ENCODE data around the gene SLC6A8.

DNA sequence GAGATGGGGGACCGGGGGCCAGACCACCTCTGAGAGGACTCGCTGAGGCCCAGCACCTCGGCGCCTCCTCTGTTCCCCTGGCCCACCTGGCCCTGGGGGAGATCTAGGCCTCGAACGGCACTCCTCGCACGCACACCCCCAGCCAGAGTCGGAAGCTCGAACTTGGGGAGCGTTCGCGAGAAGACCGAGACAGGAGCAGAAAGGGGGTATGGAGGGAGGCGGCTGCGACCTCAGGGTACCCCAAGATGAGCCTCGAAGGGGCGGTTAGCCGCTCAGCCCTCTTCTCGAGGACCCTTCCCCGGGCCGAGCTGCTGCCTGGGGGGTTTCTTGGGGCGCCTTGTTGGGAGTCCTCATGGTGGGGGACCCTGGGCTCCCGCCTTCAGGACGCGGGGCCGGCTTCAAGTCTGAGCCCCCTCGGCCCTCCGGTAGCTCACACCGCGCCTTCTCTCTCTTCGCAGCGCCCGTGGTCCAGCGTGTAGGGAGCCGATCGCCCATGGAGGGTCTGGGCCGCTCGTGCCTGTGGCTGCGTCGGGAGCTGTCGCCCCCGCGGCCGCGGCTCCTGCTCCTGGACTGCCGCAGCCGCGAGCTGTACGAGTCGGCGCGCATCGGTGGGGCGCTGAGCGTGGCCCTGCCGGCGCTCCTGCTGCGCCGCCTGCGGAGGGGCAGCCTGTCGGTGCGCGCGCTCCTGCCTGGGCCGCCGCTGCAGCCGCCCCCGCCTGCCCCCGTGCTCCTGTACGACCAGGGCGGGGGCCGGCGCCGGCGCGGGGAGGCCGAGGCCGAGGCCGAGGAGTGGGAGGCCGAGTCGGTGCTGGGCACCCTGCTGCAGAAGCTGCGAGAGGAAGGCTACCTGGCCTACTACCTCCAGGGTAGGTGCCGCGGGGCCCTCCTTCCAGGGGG is 40.0 kb upstream of the SLC6A8 start:
- TF ChIP-seq, protein P1, sequence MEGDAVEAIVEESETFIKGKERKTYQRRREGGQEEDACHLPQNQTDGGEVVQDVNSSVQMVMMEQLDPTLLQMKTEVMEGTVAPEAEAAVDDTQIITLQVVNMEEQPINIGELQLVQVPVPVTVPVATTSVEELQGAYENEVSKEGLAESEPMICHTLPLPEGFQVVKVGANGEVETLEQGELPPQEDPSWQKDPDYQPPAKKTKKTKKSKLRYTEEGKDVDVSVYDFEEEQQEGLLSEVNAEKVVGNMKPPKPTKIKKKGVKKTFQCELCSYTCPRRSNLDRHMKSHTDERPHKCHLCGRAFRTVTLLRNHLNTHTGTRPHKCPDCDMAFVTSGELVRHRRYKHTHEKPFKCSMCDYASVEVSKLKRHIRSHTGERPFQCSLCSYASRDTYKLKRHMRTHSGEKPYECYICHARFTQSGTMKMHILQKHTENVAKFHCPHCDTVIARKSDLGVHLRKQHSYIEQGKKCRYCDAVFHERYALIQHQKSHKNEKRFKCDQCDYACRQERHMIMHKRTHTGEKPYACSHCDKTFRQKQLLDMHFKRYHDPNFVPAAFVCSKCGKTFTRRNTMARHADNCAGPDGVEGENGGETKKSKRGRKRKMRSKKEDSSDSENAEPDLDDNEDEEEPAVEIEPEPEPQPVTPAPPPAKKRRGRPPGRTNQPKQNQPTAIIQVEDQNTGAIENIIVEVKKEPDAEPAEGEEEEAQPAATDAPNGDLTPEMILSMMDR (conservative IDR thresholded peaks at IDR 0.05; ENCODE audit: low read length) = no peak
- no peak for TF ChIP-seq EZH2phosphoT487 (IDR thresholded peaks at IDR 0.05; ENCODE audit: borderline replicate concordance, low read depth, low read length)
